Spleen (tissue), 11 donors: ENCODE data around the gene SRPK3. TPM values are rescaled to one million over a fixed set of nuclear protein-coding genes. Genes with fewer than 3 reads are reported as not detected.
"Not testable (repeated sequence)": the region's sequence is repeated elsewhere in the genome, so short reads cannot be mapped to it uniquely, and the experiment has no call there.

Source experiments
- DNase-seq: peaks from one replicate; pipeline ENCODE4 v3.0.0-alpha.2; 2020
- H3K27ac ChIP-seq, 8 donors: fragments of 200-600 bp; sonication (generic) in 7 of 8; 1 replicate in 4 of 8; 2 replicates in 4 of 8; pipeline versions ENCODE4 v1.5.0 to v1.8.0; 2016 to 2021; ENCODE audit warnings: inconsistent platforms in 4 of 8, mild to moderate bottlenecking in 4 of 8, moderate library complexity in 1 of 8
- H3K27me3 ChIP-seq, 7 donors: fragments of 200-600 bp; sonication (generic) in 6 of 7; replicated peaks in 1 of 7; 1 replicate in 4 of 7; 2 replicates in 3 of 7; pipeline versions ENCODE4 v1.5.0 to v1.8.0; 2016 to 2021; ENCODE audit warnings: inconsistent platforms in 3 of 7, mild to moderate bottlenecking in 1 of 7
- H3K36me3 ChIP-seq, 6 donors: fragments of 200-600 bp; sonication (generic) in 5 of 6; 1 replicate in 4 of 6; 2 replicates in 2 of 6; pipeline versions ENCODE4 v1.5.0 to v1.8.0; 2016 to 2021; ENCODE audit warnings: inconsistent platforms in 2 of 6
- H3K4me1 ChIP-seq, 6 donors: fragments of 200-600 bp; sonication (generic) in 5 of 6; 1 replicate in 3 of 6; 2 replicates in 3 of 6; pipeline versions ENCODE4 v1.5.0 to v1.8.0; 2016 to 2021; ENCODE audit warnings: inconsistent platforms in 3 of 6
- H3K4me3 ChIP-seq, 8 donors: fragments of 200-600 bp; sonication (generic) in 7 of 8; 1 replicate in 4 of 8; 2 replicates in 4 of 8; pipeline versions ENCODE4 v1.5.0 to v1.8.0; 2016 to 2021; ENCODE audit warnings: inconsistent platforms in 4 of 8, mild to moderate bottlenecking in 4 of 8, moderate library complexity in 2 of 8
- H3K9me3 ChIP-seq, 8 donors: fragments of 200-600 bp; sonication (generic) in 7 of 8; 1 replicate in 4 of 8; 2 replicates in 4 of 8; pipeline versions ENCODE4 v1.5.0 to v1.8.0; 2016 to 2021; ENCODE audit warnings: inconsistent platforms in 4 of 8
- CTCF ChIP-seq, 11 experiments: fragments of 200-600 bp in 7 of 11; fragments of 450-650 bp in 4 of 11; sonication (generic) in 4 of 11; IDR thresholded peaks in 8 of 11; conservative IDR thresholded peaks in 3 of 11; 1 replicate in 7 of 11; 2 replicates in 4 of 11; pipeline versions ENCODE4 v1.4.0 to v1.8.0; 2016 to 2021; ENCODE audit warnings: antibody characterized with exemption in 11 of 11, inconsistent platforms in 4 of 11, mild to moderate bottlenecking in 1 of 11
- POLR2A ChIP-seq, 3 donors: fragments of 450-650 bp; IDR thresholded peaks; one replicate each; pipeline ENCODE4 v1.5.1; 2017; ENCODE audit warnings: antibody characterized with exemption in 3 of 3, mild to moderate bottlenecking in 1 of 3
- POLR2AphosphoS5 ChIP-seq, 3 donors: sonication (generic); formaldehyde crosslinking; IDR thresholded peaks; one replicate each; pipeline ENCODE4 v1.5.1; 2017; ENCODE audit warnings: antibody characterized with exemption in 3 of 3
- WGBS, 5 donors: extraction: QIAGEN DNeasy Blood & Tissue Kit in 3 of 5; methylation state at CpG; one replicate each; pipeline versions ENCODE4 v1.1.5 to v1.1.7; 2013 to 2018; 5-methylcytosine and 5-hydroxymethylcytosine counted together
- intact Hi-C: fragments of 100-400 bp; cut with DNase I; formaldehyde crosslinking; loops from one replicate; pipeline ENCODE4 v1.15.0; 2023; ENCODE audit warnings: low total_unique reads
- polyA plus RNA-seq, 3 donors: library from polyadenylated mRNA; stranded (reverse); fragments of 200-250 nt; gene quantifications; one replicate each; pipeline ENCODE4 v1.2.1, GENCODE V29; 2013
- total RNA-seq, 7 donors: library from RNA; depleted of rRNA in 3 of 7; stranded (reverse); fragments of >200 nt in 3 of 7; fragmentation: NEBNext Ultra II Directional in 4 of 7; extraction: Animal tissue kit (Norgen Biotek cat#: 25700) in 4 of 7; gene quantifications; one replicate each; pipeline versions ENCODE4 v1.1.0 to v1.2.1, GENCODE V29; 2016 to 2021
- donor health status: healthy with polysubstance abuse.
- donor health status: DM: no; HTN: no; CAD: no; lungs with moderate emphysema.
- donor health status: DM: no; HTN: no; CAD: no.
- donor health status: Bipolar disorder and iron deficiency.
- donor health status: healthy.
- donor health status: DM: no; HTN: no; CAD: no.
- donor health status: DM: yes; HTN: yes; CAD: no.

Gene SRPK3
- total and polyA plus RNA-seq, 10 donors, result 0.03 to 0.26 (median 0.07) TPM; not detected in 7

GRCh38 chrX:153812220-153812619 is 31.4 kb downstream of the SRPK3 start:
- WGBS, 5 donors, result 70 to 84% (median 75%) methylated on average over 6 to 14 of the region's 14 CpGs
- Histone ChIP-seq H3K9me3 (no peaks in the 10 kb centered on the region), H3K4me1 (peaks cover 0 to 8% (median 5%) of the 10 kb centered on the region in 6 donors), H3K27me3 (peaks cover 0 to 19% (median 0%) of the 10 kb centered on the region in 7 donors), H3K36me3 (no peaks in the 10 kb centered on the region), H3K27ac (no peak overlapping the region), H3K4me3 (no peak overlapping the region)
- no peak for TF ChIP-seq POLR2AphosphoS5 (IDR thresholded peaks at IDR 0.05)
- TF ChIP-seq POLR2A (IDR thresholded peaks at IDR 0.05), result no peak
- no peak for TF ChIP-seq CTCF (IDR thresholded peaks at IDR 0.05 in 8 of 11, conservative IDR thresholded peaks at IDR 0.05 in 3 of 11)
- intact Hi-C loops, result no loop called here
- DNase-seq, result no peak

DNA sequence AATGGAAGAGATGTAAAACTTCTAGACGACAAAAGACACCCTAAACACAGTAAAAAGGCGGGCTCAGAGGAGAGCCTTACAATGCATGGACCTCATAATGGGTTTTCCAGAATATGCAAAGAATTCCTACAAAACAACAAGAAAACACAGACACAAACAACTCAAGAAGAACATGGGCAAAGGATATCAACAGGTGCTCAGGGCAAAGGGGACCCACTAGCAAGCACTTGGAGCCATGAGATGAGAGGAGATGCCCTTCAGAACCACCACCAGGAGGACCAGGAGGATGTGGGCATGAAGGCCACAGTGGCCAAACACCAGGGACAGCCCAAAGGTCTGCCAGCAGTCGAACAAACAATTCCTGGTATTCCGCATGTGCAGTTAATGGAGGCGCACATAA is 32.3 kb downstream of the SRPK3 start:
- WGBS, 5 donors, result 88 to 96% (median 92%) methylated on average over 5 of the region's 5 CpGs
- no peak overlapping the region for H3K27ac ChIP-seq
- no peaks in the 10 kb centered on the region for H3K9me3 ChIP-seq
- intact Hi-C loops, result no loop called here
- H3K4me3 ChIP-seq, result no peak overlapping the region
- peaks cover 0 to 18% (median 6%) of the 10 kb centered on the region in 6 donors for H3K4me1 ChIP-seq
- H3K36me3 ChIP-seq, result no peaks in the 10 kb centered on the region
- no peak for TF ChIP-seq POLR2AphosphoS5 (IDR thresholded peaks at IDR 0.05)
- TF ChIP-seq POLR2A (IDR thresholded peaks at IDR 0.05), result no peak
- TF ChIP-seq CTCF (IDR thresholded peaks at IDR 0.05 in 8 of 11, conservative IDR thresholded peaks at IDR 0.05 in 3 of 11), result no peak
- H3K27me3 ChIP-seq, result peaks cover 0 to 27% (median 0%) of the 10 kb centered on the region in 7 donors
- no peak for DNase-seq

DNA sequence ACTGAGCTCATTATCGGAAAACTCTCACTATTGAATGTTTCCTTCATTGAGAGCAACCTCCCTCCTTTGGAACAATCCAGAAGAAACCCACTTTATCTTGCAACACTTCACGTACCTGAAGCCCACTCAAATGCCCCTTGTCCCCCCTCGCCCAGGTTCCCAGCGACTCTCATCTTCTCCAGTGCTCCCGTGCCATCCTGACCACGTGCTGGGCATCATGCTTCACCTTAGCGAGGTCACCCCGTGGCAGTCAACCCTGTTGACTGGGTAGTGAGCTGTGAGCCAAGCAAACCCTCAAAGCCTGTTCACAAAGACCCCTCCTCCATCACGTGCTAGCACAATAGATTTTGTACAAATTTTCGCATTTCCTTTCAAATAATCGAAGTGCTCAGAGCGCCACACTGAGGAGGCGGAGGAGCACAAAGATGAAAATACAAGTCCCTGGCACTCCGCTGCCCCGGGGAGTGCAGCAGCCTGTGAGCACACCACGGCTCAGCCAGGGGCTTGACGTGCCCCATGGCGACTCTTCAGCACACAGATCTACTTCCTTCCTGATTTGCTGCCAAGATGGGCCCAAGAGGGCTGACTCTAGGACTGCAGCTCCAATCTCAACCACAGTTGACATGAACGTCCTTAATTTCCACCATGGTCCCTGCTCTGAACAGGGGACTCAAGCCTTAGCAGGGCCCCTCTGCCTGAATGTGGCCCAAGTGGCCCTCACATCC is 33.9 kb downstream of the SRPK3 start:
- TF ChIP-seq POLR2A (IDR thresholded peaks at IDR 0.05), result no peak
- no peak for TF ChIP-seq POLR2AphosphoS5 (IDR thresholded peaks at IDR 0.05)
- TF ChIP-seq CTCF (IDR thresholded peaks at IDR 0.05 in 8 of 11, conservative IDR thresholded peaks at IDR 0.05 in 3 of 11), result no peak
- no peaks in the 10 kb centered on the region for H3K36me3 ChIP-seq
- 50 to 72% (median 67%) methylated on average over 14 to 19 of the region's 19 CpGs for WGBS, 5 donors
- H3K4me1 ChIP-seq, result peaks cover 0 to 34% (median 18%) of the 10 kb centered on the region in 6 donors
- peaks cover 0 to 43% (median 12%) of the 10 kb centered on the region in 7 donors for H3K27me3 ChIP-seq
- no peak overlapping the region for H3K27ac ChIP-seq
- H3K9me3 ChIP-seq, result no peaks in the 10 kb centered on the region
- no peak overlapping the region for H3K4me3 ChIP-seq
- DNase-seq, result peak; percentile 56
- intact Hi-C loops, result no loop called here

DNA sequence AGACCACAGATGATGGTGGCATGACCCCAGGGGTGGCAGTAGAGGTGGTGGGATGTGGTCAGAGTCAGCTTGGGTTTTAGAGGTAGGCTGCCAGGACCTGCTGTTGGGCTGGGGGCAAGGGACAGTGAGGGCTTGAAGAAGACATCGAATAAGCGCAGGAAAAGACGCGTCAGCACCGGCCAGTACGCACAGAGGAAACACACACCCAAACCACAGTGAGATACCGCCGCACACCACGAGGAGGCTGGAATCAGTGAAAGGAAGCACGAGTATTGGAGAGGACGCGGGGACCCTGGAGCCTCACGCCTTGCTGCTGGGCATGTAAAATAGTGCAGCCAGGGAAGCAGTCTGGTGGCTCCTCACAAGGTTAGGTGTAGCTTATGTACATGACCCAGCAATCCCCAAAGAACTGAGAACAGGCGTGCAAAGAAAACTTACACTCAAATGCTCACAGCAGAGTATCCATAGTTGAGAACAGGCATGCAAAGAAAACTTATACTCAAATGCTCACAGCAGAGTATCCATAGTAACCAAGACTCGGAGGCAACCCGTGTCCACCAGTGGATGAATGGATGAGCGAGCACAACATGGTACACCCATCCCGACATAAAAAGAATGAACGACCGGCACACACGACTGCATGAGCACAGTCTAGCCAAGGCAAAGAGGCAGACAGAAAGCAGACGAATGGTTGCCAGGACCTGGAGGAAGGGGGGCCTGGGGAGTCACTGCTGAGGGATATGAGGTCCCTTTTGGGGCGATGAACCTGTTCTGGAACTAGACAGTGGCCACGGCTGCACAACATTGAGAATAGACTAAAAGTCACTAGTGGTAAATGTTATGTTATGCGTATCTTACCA is 36.2 kb downstream of the SRPK3 start:
- DNase-seq, result peak; percentile 75
- 44 to 73% (median 50%) methylated on average over 21 to 25 of the region's 25 CpGs for WGBS, 5 donors
- Histone ChIP-seq H3K27ac (no peak overlapping the region), H3K4me3 (no peak overlapping the region), H3K4me1 (peaks cover 0 to 50% (median 19%) of the 10 kb centered on the region in 6 donors), H3K36me3 (no peaks in the 10 kb centered on the region), H3K9me3 (no peaks in the 10 kb centered on the region), H3K27me3 (peaks cover 0 to 60% (median 15%) of the 10 kb centered on the region in 7 donors)
- no peak for TF ChIP-seq POLR2AphosphoS5 (IDR thresholded peaks at IDR 0.05)
- peak in 6 of 11 experiments; percentile 8 to 36 (median 16) for TF ChIP-seq CTCF (IDR thresholded peaks at IDR 0.05 in 8 of 11, conservative IDR thresholded peaks at IDR 0.05 in 3 of 11)
- TF ChIP-seq POLR2A (IDR thresholded peaks at IDR 0.05), result no peak
- intact Hi-C loops, result no loop called here

GRCh38 chrX:153818064-153818463 is 37.2 kb downstream of the SRPK3 start:
- WGBS, 5 donors, result 78 to 92% (median 86%) methylated on average over 9 of the region's 9 CpGs
- H3K9me3 ChIP-seq, result not testable (repeated sequence)
- peak; percentile 30 for DNase-seq

More at GRCh38 chrX:153818064-153818463, 37.2 kb downstream of the SRPK3 start:
- intact Hi-C loops, H3K4me3 ChIP-seq, H3K36me3 ChIP-seq, H3K27ac ChIP-seq: not testable (repeated sequence)
- Histone ChIP-seq H3K27me3 (peaks cover 0 to 52% (median 15%) of the 10 kb centered on the region in 7 donors), H3K4me1 (peaks cover 0 to 56% (median 21%) of the 10 kb centered on the region in 6 donors)
